HUES6 (cell line): ENCODE data around the gene ADAM12.

Experiments used
- H3K27ac ChIP-seq: 2 replicates; pipeline ENCODE4 v1.7.0; 2013; ENCODE audit warnings: low read depth, mild to moderate bottlenecking, low read length, inconsistent platforms
- H3K27me3 ChIP-seq: 2 replicates; pipeline ENCODE4 v1.6.1; 2013; ENCODE audit warnings: low read length; ENCODE audit not compliant: control insufficient read depth, insufficient read depth
- H3K36me3 ChIP-seq: 2 replicates; pipeline ENCODE4 v1.6.1; 2013; ENCODE audit warnings: low read length; ENCODE audit not compliant: control insufficient read depth, insufficient read depth
- H3K4me1 ChIP-seq: 2 replicates; pipeline ENCODE4 v1.6.1; 2013; ENCODE audit warnings: low read length; ENCODE audit not compliant: control insufficient read depth, insufficient read depth
- H3K4me3 ChIP-seq: 2 replicates; pipeline ENCODE4 v1.5.1; 2013; ENCODE audit warnings: low read depth, low read length
- H3K9ac ChIP-seq: one replicate; pipeline ENCODE4 v1.6.1; 2013; ENCODE audit warnings: mild to moderate bottlenecking, low read length
- H3K9me3 ChIP-seq: 2 replicates; pipeline ENCODE4 v1.6.1; 2013; ENCODE audit warnings: low read depth, low read length; ENCODE audit not compliant: control insufficient read depth, insufficient read depth

ADAM12 gene

DNA sequence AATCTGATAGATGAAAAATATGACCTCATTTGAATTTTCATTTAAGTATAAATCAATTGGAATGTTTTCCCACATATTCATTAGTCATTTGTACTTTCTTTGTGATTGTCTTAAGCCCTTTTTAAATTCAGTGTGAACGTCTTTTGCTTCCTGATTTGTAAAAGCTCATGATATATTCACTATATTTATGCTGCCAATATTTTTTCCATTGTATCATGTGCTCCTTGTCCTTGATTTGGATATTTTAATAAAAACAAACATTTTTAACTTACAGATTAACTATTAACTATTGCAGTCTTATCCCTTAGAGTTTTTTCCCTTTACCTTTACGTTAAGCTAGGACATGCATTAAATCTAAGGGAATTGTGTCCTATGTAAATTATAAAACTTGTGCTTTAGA is 157.7 kb downstream of the ADAM12 start:
- Histone ChIP-seq H3K27ac (no peak overlapping the region), H3K4me3 (no peak overlapping the region), H3K9ac (no peak overlapping the region), H3K9me3 (no peaks in the 10 kb centered on the region), H3K36me3 (no peaks in the 10 kb centered on the region), H3K4me1 (peaks cover 9% of the 10 kb centered on the region; the same call in 1 of the 2 replicates), H3K27me3 (no peaks in the 10 kb centered on the region)

DNA sequence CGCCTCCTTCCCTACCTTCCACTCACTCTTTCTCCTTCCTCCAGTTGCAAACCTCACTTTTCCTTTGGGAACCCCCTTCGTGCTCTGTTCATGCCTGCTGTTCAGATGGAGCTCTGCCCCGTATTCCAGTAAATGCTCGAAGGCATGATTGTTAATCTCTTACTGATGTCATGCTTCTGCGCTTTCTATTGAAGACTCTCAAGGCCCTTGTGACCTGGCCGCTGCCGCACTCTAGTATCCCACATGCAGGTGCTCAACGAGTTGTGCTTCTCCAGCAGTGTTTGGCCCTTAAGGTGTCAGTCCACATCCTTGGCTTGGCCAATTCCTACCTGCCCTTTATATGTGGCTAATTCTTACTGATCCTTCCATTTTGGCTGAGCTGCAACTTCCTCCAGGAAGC is 158.6 kb downstream of the ADAM12 start:
- Histone ChIP-seq H3K27me3 (no peaks in the 10 kb centered on the region), H3K4me1 (peaks cover 11% of the 10 kb centered on the region; the same call in 1 of the 2 replicates), H3K9me3 (no peaks in the 10 kb centered on the region), H3K27ac (no peak overlapping the region), H3K36me3 (no peaks in the 10 kb centered on the region), H3K9ac (no peak overlapping the region), H3K4me3 (no peak overlapping the region)

DNA sequence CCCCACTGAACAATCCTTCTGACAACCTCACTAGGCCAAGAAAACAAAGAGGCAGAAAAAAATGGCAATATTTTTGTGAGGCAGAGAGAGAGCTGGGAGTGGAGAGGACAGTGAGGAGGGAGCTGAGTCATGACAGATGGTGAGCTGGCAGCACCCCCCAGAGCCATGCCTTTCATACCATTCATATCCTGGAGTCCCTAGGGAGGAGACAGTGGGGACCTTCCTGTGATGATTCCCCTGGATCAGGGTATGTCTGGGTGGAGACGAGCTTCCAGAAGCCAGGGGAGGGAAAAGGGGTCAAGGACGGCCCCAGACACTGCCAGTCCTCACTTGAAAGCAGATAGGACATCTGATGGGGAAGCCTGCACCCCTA is 160.5 kb downstream of the ADAM12 start:
- H3K4me3 ChIP-seq = no peak overlapping the region
- no peaks in the 10 kb centered on the region for H3K27me3 ChIP-seq
- H3K27ac ChIP-seq = no peak overlapping the region
- peaks cover 13% of the 10 kb centered on the region; the same call in 1 of the 2 replicates for H3K4me1 ChIP-seq
- no peaks in the 10 kb centered on the region for H3K9me3 ChIP-seq
- no peak overlapping the region for H3K9ac ChIP-seq
- H3K36me3 ChIP-seq = no peaks in the 10 kb centered on the region

DNA sequence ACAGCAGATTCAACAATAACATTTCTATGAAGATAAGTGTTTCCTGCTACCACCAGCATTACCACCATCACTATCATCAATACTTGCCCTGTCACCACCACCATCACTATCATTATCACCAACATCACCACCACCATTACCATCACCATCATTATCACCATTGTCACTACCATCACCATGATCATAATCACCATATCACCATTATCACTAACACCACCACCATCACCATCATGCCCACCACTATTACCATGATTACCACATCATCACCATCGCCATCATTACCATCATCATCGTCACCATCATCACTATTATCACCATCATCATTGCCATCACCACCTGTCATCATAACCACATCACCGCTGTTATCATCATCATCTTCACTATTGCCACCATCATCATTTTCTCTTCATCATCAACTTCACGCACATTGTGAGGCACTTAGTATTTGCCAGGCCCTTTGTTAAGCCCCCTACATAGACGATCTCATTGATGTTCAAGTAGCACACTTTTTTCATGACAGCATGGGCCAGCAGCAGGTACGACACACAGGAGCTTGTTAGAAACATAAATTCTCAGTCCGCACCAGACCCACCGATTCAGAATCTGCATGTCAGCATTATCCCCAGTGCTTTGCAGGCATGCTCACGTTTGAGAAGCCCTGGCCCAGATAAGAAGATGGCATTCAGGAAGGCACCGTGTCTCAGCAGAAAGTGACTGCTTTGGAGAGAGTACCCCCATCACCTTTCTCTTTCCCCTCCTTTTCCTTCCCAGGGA is 161.1 kb downstream of the ADAM12 start:
- no peaks in the 10 kb centered on the region for H3K9me3 ChIP-seq
- H3K36me3 ChIP-seq = no peaks in the 10 kb centered on the region
- H3K4me1 ChIP-seq = peaks cover 13% of the 10 kb centered on the region; the same call in 1 of the 2 replicates
- no peak overlapping the region for H3K27ac ChIP-seq
- H3K9ac ChIP-seq = no peak overlapping the region
- H3K4me3 ChIP-seq = no peak overlapping the region
- no peaks in the 10 kb centered on the region for H3K27me3 ChIP-seq

DNA sequence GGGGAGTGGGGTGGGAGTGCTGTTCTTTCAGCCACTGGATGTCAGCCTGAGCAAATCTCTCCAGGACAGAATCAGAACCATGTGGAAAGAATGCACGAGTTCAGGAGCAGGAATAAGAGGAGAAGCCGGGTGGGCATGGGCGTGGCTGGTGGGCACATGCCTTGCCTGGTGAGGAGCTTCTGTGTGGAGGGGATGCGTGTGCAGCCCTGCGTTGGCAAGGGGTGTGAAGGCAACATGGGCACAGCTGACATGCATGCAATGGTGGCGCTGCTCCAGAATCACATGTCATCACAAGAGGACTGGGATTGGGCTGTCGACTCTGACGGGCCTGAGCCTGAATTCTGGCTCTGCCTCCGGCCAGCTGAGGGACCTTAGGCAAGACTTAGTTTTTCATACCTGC is 162.1 kb downstream of the ADAM12 start:
- Histone ChIP-seq H3K36me3 (no peaks in the 10 kb centered on the region), H3K9ac (no peak overlapping the region), H3K4me1 (peaks cover 13% of the 10 kb centered on the region; the same call in 1 of the 2 replicates), H3K27ac (no peak overlapping the region), H3K9me3 (no peaks in the 10 kb centered on the region), H3K4me3 (no peak overlapping the region), H3K27me3 (no peaks in the 10 kb centered on the region)

DNA sequence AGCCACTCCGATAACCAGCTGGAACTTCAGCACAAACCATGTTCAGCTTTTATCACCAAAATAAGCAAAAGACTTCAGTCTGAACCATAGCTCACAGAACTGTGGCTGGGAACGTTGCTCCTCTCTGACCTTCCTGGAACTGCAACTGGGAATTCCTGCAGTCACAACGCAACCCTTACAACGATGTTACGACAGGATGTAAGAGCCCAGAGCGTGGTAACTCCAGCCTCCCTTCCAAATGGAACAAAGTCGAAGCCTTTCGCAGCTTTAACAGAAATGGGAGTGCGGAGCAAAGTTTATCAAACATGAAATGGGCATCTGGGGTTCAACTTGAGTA is 162.6 kb downstream of the ADAM12 start:
- H3K27me3 ChIP-seq = no peaks in the 10 kb centered on the region
- H3K9me3 ChIP-seq = no peaks in the 10 kb centered on the region
- peaks cover 13% of the 10 kb centered on the region; the same call in 1 of the 2 replicates for H3K4me1 ChIP-seq
- H3K9ac ChIP-seq = no peak overlapping the region
- no peaks in the 10 kb centered on the region for H3K36me3 ChIP-seq
- no peak overlapping the region for H3K27ac ChIP-seq
- no peak overlapping the region for H3K4me3 ChIP-seq

DNA sequence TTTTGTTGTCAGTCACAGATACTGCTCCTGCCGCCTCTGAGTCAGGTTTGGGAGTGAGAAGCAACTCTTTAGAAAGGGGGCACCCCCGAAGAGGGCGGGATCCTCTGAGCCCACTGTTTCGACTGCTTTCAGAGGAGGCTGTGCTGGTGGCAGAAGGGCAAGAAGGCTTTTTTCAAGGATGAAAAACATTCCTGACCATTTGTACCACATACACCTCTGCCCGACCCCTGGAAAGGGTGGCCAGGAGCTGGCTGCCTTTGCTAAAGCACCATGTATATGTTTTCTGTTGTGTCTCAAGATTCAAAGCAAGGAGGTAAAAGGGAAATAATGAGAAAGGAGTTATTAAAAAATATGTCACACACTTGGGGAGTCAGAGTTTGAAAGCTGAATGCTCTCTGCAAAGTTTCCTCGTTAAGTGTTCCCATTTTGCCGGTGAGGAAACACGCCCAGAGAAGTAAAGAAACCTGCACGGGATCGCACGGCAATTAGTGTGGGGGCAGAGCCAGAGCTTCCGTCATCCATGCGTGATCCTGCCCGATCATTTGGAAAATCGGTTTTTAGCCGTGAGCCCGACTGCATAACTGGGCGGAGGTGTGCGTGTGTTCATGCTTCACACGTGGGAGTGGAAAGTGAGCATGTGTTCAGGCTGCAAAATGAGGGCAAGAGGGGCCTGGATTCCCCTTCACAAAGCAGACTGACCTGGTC is 163.2 kb downstream of the ADAM12 start:
- Histone ChIP-seq H3K9me3 (no peaks in the 10 kb centered on the region), H3K4me1 (peaks cover 13% of the 10 kb centered on the region; the same call in 1 of the 2 replicates), H3K36me3 (no peaks in the 10 kb centered on the region), H3K9ac (no peak overlapping the region), H3K27ac (no peak overlapping the region), H3K27me3 (no peaks in the 10 kb centered on the region), H3K4me3 (no peak overlapping the region)

DNA sequence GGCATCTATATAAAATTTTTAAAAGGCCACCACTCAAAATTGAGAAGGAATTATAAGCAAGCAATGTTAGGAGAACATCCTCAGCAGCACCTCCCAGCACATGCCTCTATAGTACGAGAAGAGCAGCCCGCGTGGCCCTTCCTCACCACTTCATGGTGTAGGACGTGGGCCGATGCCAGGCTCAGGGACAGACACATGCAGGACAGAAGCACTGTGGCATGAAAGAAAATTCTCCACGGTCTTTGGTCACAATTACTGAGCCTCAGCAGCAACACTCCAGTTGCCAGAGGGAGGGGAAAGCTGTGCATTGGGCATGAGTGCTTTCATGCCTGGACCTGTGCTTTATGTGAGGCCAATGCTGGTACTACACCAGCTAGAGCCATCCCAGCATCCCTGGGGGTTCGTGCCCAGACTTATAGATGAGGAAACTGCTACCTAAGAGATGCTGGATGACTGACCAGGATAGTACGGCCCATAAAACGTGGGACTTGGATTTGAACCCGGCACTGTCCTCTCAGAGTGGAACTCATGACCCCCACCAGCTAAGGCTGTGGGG is 164.7 kb downstream of the ADAM12 start:
- H3K27me3 ChIP-seq = no peaks in the 10 kb centered on the region
- peaks cover 13% of the 10 kb centered on the region; the same call in 1 of the 2 replicates for H3K4me1 ChIP-seq
- no peak overlapping the region for H3K9ac ChIP-seq
- no peaks in the 10 kb centered on the region for H3K9me3 ChIP-seq
- H3K27ac ChIP-seq = no peak overlapping the region
- no peaks in the 10 kb centered on the region for H3K36me3 ChIP-seq
- H3K4me3 ChIP-seq = no peak overlapping the region

DNA sequence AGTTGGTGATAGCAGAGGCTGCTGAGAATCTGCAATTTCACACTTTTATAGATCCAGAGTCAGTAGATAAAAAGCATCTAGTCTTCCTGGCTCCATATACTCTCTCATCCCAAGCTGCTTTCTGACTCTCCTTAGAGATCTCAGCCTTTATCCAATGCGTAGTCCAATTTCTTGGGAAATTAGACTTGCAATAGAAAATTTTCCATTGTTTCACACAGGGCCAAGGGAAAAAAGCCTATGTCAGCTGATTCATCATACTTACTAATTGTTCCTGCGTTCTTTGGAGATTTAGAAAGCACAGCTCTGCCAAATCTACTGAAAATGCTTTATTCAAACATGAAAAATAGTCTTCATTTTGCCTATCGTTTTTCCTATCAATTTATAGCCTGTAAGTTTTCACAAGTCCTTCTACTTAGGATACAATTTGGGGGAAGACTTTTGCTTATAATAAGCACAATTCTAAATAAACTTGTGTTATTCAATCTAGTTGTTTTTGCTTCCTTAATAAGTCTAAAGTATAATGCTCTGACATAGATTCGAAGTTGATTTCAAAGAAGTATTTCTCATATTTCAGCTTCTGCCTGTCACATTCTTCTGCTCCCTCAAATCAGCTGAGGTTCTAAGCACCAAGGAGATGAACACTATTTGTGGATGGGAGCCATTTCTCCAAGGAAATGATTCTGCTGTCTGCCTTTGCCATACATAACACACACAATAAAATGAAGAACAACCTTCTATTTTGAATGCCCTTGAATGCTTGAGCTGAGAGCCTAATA is 165.4 kb downstream of the ADAM12 start:
- peaks cover 12% of the 10 kb centered on the region; the same call in 1 of the 2 replicates for H3K4me1 ChIP-seq
- H3K9me3 ChIP-seq = no peaks in the 10 kb centered on the region
- H3K36me3 ChIP-seq = no peaks in the 10 kb centered on the region
- H3K27ac ChIP-seq = no peak overlapping the region
- H3K9ac ChIP-seq = no peak overlapping the region
- no peaks in the 10 kb centered on the region for H3K27me3 ChIP-seq
- no peak overlapping the region for H3K4me3 ChIP-seq

DNA sequence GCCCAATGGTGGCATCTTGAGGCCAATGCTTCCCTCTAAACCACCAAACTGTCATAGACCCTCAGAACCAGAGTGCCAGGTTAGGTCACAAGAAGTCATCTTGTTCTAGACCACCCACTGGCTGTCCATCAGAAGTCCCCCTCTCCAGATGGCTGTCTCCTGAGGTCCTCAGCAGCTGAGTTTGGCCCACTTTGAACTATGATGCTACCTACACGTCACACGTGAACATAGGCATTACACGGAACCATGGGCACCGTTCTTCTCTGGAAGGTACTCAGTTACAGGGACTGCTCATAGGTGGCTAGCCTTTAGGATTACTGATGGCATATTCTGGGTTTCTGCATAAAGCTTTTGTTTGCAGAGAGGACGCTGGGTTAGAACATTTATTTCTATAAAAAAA is 166.4 kb downstream of the ADAM12 start:
- Histone ChIP-seq H3K27me3 (no peaks in the 10 kb centered on the region), H3K9ac (no peak overlapping the region), H3K9me3 (no peaks in the 10 kb centered on the region), H3K27ac (no peak overlapping the region), H3K4me3 (no peak overlapping the region), H3K4me1 (peaks cover 6% of the 10 kb centered on the region; the same call in 1 of the 2 replicates), H3K36me3 (no peaks in the 10 kb centered on the region)
